B cell (primary cell): ENCODE measurements around the gene VAV2. TPM values are rescaled to one million over a fixed set of nuclear protein-coding genes. Genes with fewer than 3 reads are reported as not detected.

Source experiments
- ATAC-seq: fragments of 200-7000 bp; cut with Tn5 transposase; one replicate; pipeline ENCODE4 v1.10.0; 2021; ENCODE audit warnings: low read depth, mild to moderate bottlenecking, moderate number of reproducible peaks, moderate library complexity
- CTCF ChIA-PET: fragments of 350-600 bp; sonication (Branson Sonifier 250); formaldehyde crosslinking; loops from one replicate; lab custom pipeline; 2021; ENCODE audit warnings: antibody characterized with exemption, inconsistent platforms; lab: Charles Lee
- POLR2A ChIA-PET: fragments of 350-600 bp; sonication (Branson Sonifier 250); formaldehyde crosslinking; loops from one replicate; lab custom pipeline; 2021; ENCODE audit warnings: antibody characterized with exemption; lab: Charles Lee
- DNase-seq: peaks from one replicate; pipeline ENCODE4 v3.0.0; 2013
- H2AFZ ChIP-seq: 2 replicates; pipeline ENCODE4 v1.6.1; 2012; ENCODE audit warnings: mild to moderate bottlenecking, low read depth, low read length; ENCODE audit not compliant: insufficient read depth, poor library complexity, severe bottlenecking
- H3K27ac ChIP-seq, 2 donors: 1 replicate in 1 of 2; 2 replicates in 1 of 2; pipeline ENCODE4 v1.5.1; 2012 to 2013; ENCODE audit warnings: low read length in 2 of 2, mild to moderate bottlenecking in 2 of 2, moderate library complexity in 1 of 2
- H3K27me3 ChIP-seq, 4 experiments: fragments of 200-600 bp in 1 of 4; sonication (generic) in 1 of 4; replicated peaks in 1 of 4; 1 replicate in 2 of 4; 2 replicates in 2 of 4; pipeline versions ENCODE4 v1.6.1 to v1.7.0; 2013 to 2016; ENCODE audit warnings: low read length in 3 of 4, mild to moderate bottlenecking in 2 of 4, mixed read lengths in 1 of 4, moderate library complexity in 1 of 4; ENCODE audit not compliant: insufficient read depth in 4 of 4, control insufficient read depth in 3 of 4; ENCODE audit errors: control extremely low read depth in 1 of 4
- H3K36me3 ChIP-seq, 2 experiments: replicated peaks in 1 of 2; 1 replicate in 1 of 2; 2 replicates in 1 of 2; pipeline versions ENCODE4 v1.6.1 to v1.7.1; 2013; ENCODE audit warnings: low read length in 1 of 2; ENCODE audit not compliant: insufficient read depth in 2 of 2, control insufficient read depth in 1 of 2; ENCODE audit errors: control extremely low read depth in 1 of 2, extremely low read depth in 1 of 2
- H3K4me1 ChIP-seq, 2 donors: fragments of 200-600 bp in 1 of 2; sonication (generic) in 1 of 2; 1 replicate in 1 of 2; 2 replicates in 1 of 2; pipeline versions ENCODE4 v1.5.1 to v1.6.1; 2013 to 2017; ENCODE audit warnings: low read length in 2 of 2; ENCODE audit not compliant: control insufficient read depth in 2 of 2, insufficient read depth in 2 of 2
- H3K4me2 ChIP-seq: replicated peaks from 2 replicates; pipeline ENCODE3; 2012; ENCODE audit warnings: mild to moderate bottlenecking, low read depth, low read length; ENCODE audit not compliant: poor library complexity, severe bottlenecking
- H3K4me3 ChIP-seq, 5 experiments: fragments of 200-600 bp in 1 of 5; sonication (generic) in 1 of 5; 1 replicate in 3 of 5; 2 replicates in 2 of 5; pipeline versions ENCODE4 v1.5.1 to v1.7.0; 2011 to 2016; ENCODE audit warnings: low read length in 4 of 5, mild to moderate bottlenecking in 4 of 5, low read depth in 2 of 5, control low read depth in 1 of 5, moderate library complexity in 1 of 5; ENCODE audit not compliant: insufficient read depth in 1 of 5; ENCODE audit errors: control extremely low read depth in 1 of 5, extremely low read depth in 1 of 5
- H3K79me2 ChIP-seq: fragments of 200-600 bp; sonication (generic); one replicate; pipeline ENCODE4 v1.6.0; 2016; ENCODE audit warnings: low read length; ENCODE audit not compliant: control insufficient read depth, insufficient read depth
- H3K9ac ChIP-seq: fragments of 200-600 bp; sonication (generic); 2 replicates; pipeline ENCODE4 v1.6.1; 2017; ENCODE audit warnings: mild to moderate bottlenecking, low read length, moderate library complexity
- H3K9me3 ChIP-seq, 3 donors: one replicate each; pipeline versions ENCODE4 v1.6.1 to v1.7.1; 2013; ENCODE audit warnings: low read length in 2 of 3; ENCODE audit not compliant: control insufficient read depth in 2 of 3, insufficient read depth in 1 of 3; ENCODE audit errors: control extremely low read depth in 1 of 3
- H4K20me1 ChIP-seq: 2 replicates; pipeline ENCODE4 v1.6.0; 2012; ENCODE audit warnings: mild to moderate bottlenecking, low read length; ENCODE audit not compliant: insufficient read depth, control insufficient read depth, poor library complexity, severe bottlenecking
- H3K27ac Mint-ChIP-seq: one replicate; pipeline ENCODE4 v1.8.0; 2021; ENCODE audit warnings: mixed read lengths
- H3K27me3 Mint-ChIP-seq: one replicate; pipeline ENCODE4 v1.8.0; 2021; ENCODE audit warnings: mixed read lengths
- H3K4me1 Mint-ChIP-seq: one replicate; pipeline ENCODE4 v1.8.0; 2021; ENCODE audit warnings: mixed read lengths
- H3K4me3 Mint-ChIP-seq: one replicate; pipeline ENCODE4 v1.8.0; 2021; ENCODE audit warnings: mixed read lengths
- H3K9me3 Mint-ChIP-seq: one replicate; pipeline ENCODE4 v1.8.0; 2022; ENCODE audit warnings: mixed read lengths; ENCODE audit not compliant: insufficient read depth
- CTCF ChIP-seq: fragments of 200-600 bp; IDR thresholded peaks from one replicate; pipeline ENCODE4 v1.8.0; 2022; ENCODE audit warnings: antibody characterized with exemption, mild to moderate bottlenecking
- EZH2 ChIP-seq: IDR thresholded peaks from 2 replicates; pipeline ENCODE4 v1.6.1; 2012; ENCODE audit warnings: borderline replicate concordance, low read depth, mild to moderate bottlenecking, moderate library complexity, low read length; ENCODE audit not compliant: insufficient read depth, poor library complexity, severe bottlenecking
- WGBS: methylation state at CpG from one replicate; pipeline ENCODE4 v1.1.5; 2013; ENCODE audit warnings: missing lambda C conversion rate; ENCODE audit not compliant: insufficient coverage; 5-methylcytosine and 5-hydroxymethylcytosine counted together
- intact Hi-C: fragments of 100-400 bp; cut with micrococcal nuclease; formaldehyde crosslinking; loops from one replicate; pipeline ENCODE4 v1.10.0; 2022
- polyA plus RNA-seq: library from polyadenylated mRNA; depleted of rRNA; stranded (reverse); fragments of >200 nt; gene quantifications from 2 replicates; pipeline ENCODE4 v1.2.3, GENCODE V29; 2012
- total RNA-seq, 2 donors: library from RNA; stranded (reverse); fragments of 120-200 nt in 1 of 2; gene quantifications; 1 replicate in 1 of 2; 2 replicates in 1 of 2; pipeline versions ENCODE4 v1.2.3 to v1.2.4, GENCODE V29; 2013 to 2022

The VAV2 gene
- total and polyA plus RNA-seq, 2 donors (not counting 1 experiment from before 2014, with no cell fraction given), result 34.4 to 128 TPM

GRCh38 chr9:133812077-133812868 lies 179.9 kb downstream of the VAV2 start:
- H3K4me1 ChIP-seq, result peaks cover 24 to 30% of the 10 kb centered on the region in 2 donors
- ChIA-PET POLR2A (interaction anchor here (0.6 kb wide), 1 partner anchor 28 kb away, joined by 3 read pairs; no protein-coding TSS in a partner anchor), CTCF (interaction anchor here (1.6 kb wide), 1 partner anchor 182 kb away, joined by 5 read pairs; no protein-coding TSS in a partner anchor)
- Mint-ChIP-seq H3K9me3 (no peaks in the 10 kb centered on the region), H3K4me1 (peaks cover 30% of the 10 kb centered on the region), H3K4me3 (no peak overlapping the region), H3K27me3 (no peaks in the 10 kb centered on the region), H3K27ac (no peak overlapping the region)
- no peak overlapping the region for H3K9ac ChIP-seq
- intact Hi-C loops, result no loop called here
- H3K36me3 ChIP-seq, result peaks cover 0 to 68% of the 10 kb centered on the region in 2 experiments
- H3K27me3 ChIP-seq, result no peaks in the 10 kb centered on the region
- TF ChIP-seq CTCF, result no peak
- no peak for TF ChIP-seq EZH2
- DNase-seq (no peak), ATAC-seq (no peak)
- no peak overlapping the region for H3K4me2 ChIP-seq
- peaks cover 70% of the 10 kb centered on the region for H4K20me1 ChIP-seq
- no peak overlapping the region for H2AFZ ChIP-seq
- no peak overlapping the region for H3K4me3 ChIP-seq
- WGBS, result 93% methylated on average over 22 of the region's 28 CpGs
- no peaks in the 10 kb centered on the region for H3K9me3 ChIP-seq
- no peak overlapping the region for H3K27ac ChIP-seq
- H3K79me2 ChIP-seq, result peaks cover 99% of the 10 kb centered on the region

DNA sequence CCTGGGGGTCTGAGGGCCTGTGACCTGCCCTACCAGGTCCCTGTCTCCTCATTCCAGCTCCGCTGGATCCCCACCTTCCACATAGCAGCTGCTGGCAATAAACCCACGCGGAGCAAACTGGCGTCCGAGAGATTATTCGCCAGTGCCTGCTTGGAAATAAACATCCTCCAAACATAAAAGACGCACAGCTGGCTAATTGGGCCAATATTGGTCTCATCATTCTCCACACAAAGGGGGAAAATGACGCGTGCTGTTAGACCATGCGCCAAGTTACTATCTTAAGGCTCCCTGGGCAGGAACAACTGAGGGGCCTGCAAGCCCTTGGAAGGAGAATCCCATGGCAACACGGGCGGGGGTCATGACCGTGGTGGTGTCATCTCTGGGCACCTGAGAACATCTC lies 180.7 kb downstream of the VAV2 start:
- no peak for TF ChIP-seq CTCF
- TF ChIP-seq EZH2, result no peak
- ChIA-PET CTCF (interaction anchor here (0.8 kb wide), 1 partner anchor 182 kb away, joined by 3 read pairs; no protein-coding TSS in a partner anchor), POLR2A (interaction anchor here (0.6 kb wide), 2 partner anchors 28 to 178 kb away, joined by 3 read pairs; no protein-coding TSS in a partner anchor)
- H2AFZ ChIP-seq, result no peak overlapping the region
- ATAC-seq (no peak), DNase-seq (no peak)
- peaks cover 94% of the 10 kb centered on the region for H3K79me2 ChIP-seq
- H4K20me1 ChIP-seq, result peaks cover 78% of the 10 kb centered on the region
- Mint-ChIP-seq H3K27ac (no peak overlapping the region), H3K4me3 (no peak overlapping the region), H3K9me3 (no peaks in the 10 kb centered on the region), H3K27me3 (no peaks in the 10 kb centered on the region), H3K4me1 (peaks cover 22% of the 10 kb centered on the region)
- H3K4me1 ChIP-seq, result peaks cover 22% of the 10 kb centered on the region in 2 donors
- intact Hi-C loops, result no loop called here
- H3K4me3 ChIP-seq, result no peak overlapping the region
- H3K4me2 ChIP-seq, result no peak overlapping the region
- H3K27me3 ChIP-seq, result no peaks in the 10 kb centered on the region
- peaks cover 0 to 72% of the 10 kb centered on the region in 2 experiments for H3K36me3 ChIP-seq
- no peaks in the 10 kb centered on the region for H3K9me3 ChIP-seq
- no peak overlapping the region for H3K9ac ChIP-seq
- no peak overlapping the region for H3K27ac ChIP-seq
- 97% methylated on average over 12 of the region's 13 CpGs for WGBS
